ENCODE data around the gene EYS. TPM values are rescaled to one million over a fixed set of nuclear protein-coding genes. Genes with fewer than 3 reads are reported as not detected.

The EYS gene
- total RNA-seq, 1 donor from 2014 or later, result 2.1 TPM

- H3K4me1 ChIP-seq (ENCODE audit: control insufficient read depth in 3 of 3, insufficient read depth in 3 of 3, low read length in 3 of 3), result no peaks in the 10 kb centered on the region
- H3K27ac ChIP-seq (ENCODE audit: low read depth, low read length), result no peak overlapping the region
- no peaks in the 10 kb centered on the region for H3K36me3 ChIP-seq (ENCODE audit: control insufficient read depth in 3 of 3, insufficient read depth in 3 of 3, low read length in 3 of 3)
- no peaks in the 10 kb centered on the region for H3K27me3 ChIP-seq (ENCODE audit: control insufficient read depth in 3 of 3, insufficient read depth in 3 of 3, low read length in 3 of 3)
- H3K9ac ChIP-seq (ENCODE audit: low read depth in 1 of 3, low read length in 3 of 3), result no peak overlapping the region
- H3K4me3 ChIP-seq (ENCODE audit: low read length in 3 of 3), result no peak overlapping the region
- H3K9me3 ChIP-seq (ENCODE audit: control insufficient read depth in 3 of 3, low read length in 3 of 3), result no peaks in the 10 kb centered on the region
Measured at GRCh38 chr6:64914124-64914523, 792.9 kb downstream of the EYS start.

GRCh38 chr6:64912966-64913365 is 794.1 kb downstream of the EYS start:
- no peaks in the 10 kb centered on the region for H3K9me3 ChIP-seq (ENCODE audit: control insufficient read depth in 3 of 3, low read length in 3 of 3)
- H3K4me3 ChIP-seq (ENCODE audit: low read length in 3 of 3), result no peak overlapping the region
- H3K4me1 ChIP-seq (ENCODE audit: control insufficient read depth in 3 of 3, insufficient read depth in 3 of 3, low read length in 3 of 3), result no peaks in the 10 kb centered on the region
- no peak overlapping the region for H3K27ac ChIP-seq (ENCODE audit: low read depth, low read length)
- no peak overlapping the region for H3K9ac ChIP-seq (ENCODE audit: low read depth in 1 of 3, low read length in 3 of 3)
- no peaks in the 10 kb centered on the region for H3K27me3 ChIP-seq (ENCODE audit: control insufficient read depth in 3 of 3, insufficient read depth in 3 of 3, low read length in 3 of 3)
- H3K36me3 ChIP-seq (ENCODE audit: control insufficient read depth in 3 of 3, insufficient read depth in 3 of 3, low read length in 3 of 3), result no peaks in the 10 kb centered on the region

- H3K4me3 ChIP-seq (ENCODE audit: low read length in 3 of 3), result no peak overlapping the region
Measured at GRCh38 chr6:64908104-64908503, 798.9 kb downstream of the EYS start.

GRCh38 chr6:64904616-64905015 is 802.4 kb downstream of the EYS start:
- H3K4me3 ChIP-seq (ENCODE audit: low read length in 3 of 3), result no peak overlapping the region
- H3K9ac ChIP-seq (ENCODE audit: low read depth in 1 of 3, low read length in 3 of 3), result no peak overlapping the region
- no peaks in the 10 kb centered on the region for H3K4me1 ChIP-seq (ENCODE audit: control insufficient read depth in 3 of 3, insufficient read depth in 3 of 3, low read length in 3 of 3)
- H3K27ac ChIP-seq (ENCODE audit: low read depth, low read length), result no peak overlapping the region
- no peaks in the 10 kb centered on the region for H3K27me3 ChIP-seq (ENCODE audit: control insufficient read depth in 3 of 3, insufficient read depth in 3 of 3, low read length in 3 of 3)
- H3K9me3 ChIP-seq (ENCODE audit: control insufficient read depth in 3 of 3, low read length in 3 of 3), result no peaks in the 10 kb centered on the region
- no peaks in the 10 kb centered on the region for H3K36me3 ChIP-seq (ENCODE audit: control insufficient read depth in 3 of 3, insufficient read depth in 3 of 3, low read length in 3 of 3)

More at GRCh38 chr6:64908104-64908503, 798.9 kb downstream of the EYS start:
- H3K27ac ChIP-seq (ENCODE audit: low read depth, low read length), result no peak overlapping the region
- no peak overlapping the region for H3K9ac ChIP-seq (ENCODE audit: low read depth in 1 of 3, low read length in 3 of 3)
- no peaks in the 10 kb centered on the region for H3K9me3 ChIP-seq (ENCODE audit: control insufficient read depth in 3 of 3, low read length in 3 of 3)
- no peaks in the 10 kb centered on the region for H3K36me3 ChIP-seq (ENCODE audit: control insufficient read depth in 3 of 3, insufficient read depth in 3 of 3, low read length in 3 of 3)
- no peaks in the 10 kb centered on the region for H3K4me1 ChIP-seq (ENCODE audit: control insufficient read depth in 3 of 3, insufficient read depth in 3 of 3, low read length in 3 of 3)
- H3K27me3 ChIP-seq (ENCODE audit: control insufficient read depth in 3 of 3, insufficient read depth in 3 of 3, low read length in 3 of 3), result no peaks in the 10 kb centered on the region

- no peak overlapping the region for H3K4me3 ChIP-seq (ENCODE audit: low read length in 3 of 3)
- no peak overlapping the region for H3K27ac ChIP-seq (ENCODE audit: low read depth, low read length)
- no peaks in the 10 kb centered on the region for H3K36me3 ChIP-seq (ENCODE audit: control insufficient read depth in 3 of 3, insufficient read depth in 3 of 3, low read length in 3 of 3)
- H3K27me3 ChIP-seq (ENCODE audit: control insufficient read depth in 3 of 3, insufficient read depth in 3 of 3, low read length in 3 of 3), result no peaks in the 10 kb centered on the region
- H3K9ac ChIP-seq (ENCODE audit: low read depth in 1 of 3, low read length in 3 of 3), result no peak overlapping the region
- no peaks in the 10 kb centered on the region for H3K4me1 ChIP-seq (ENCODE audit: control insufficient read depth in 3 of 3, insufficient read depth in 3 of 3, low read length in 3 of 3)
- H3K9me3 ChIP-seq (ENCODE audit: control insufficient read depth in 3 of 3, low read length in 3 of 3), result no peaks in the 10 kb centered on the region
Measured at GRCh38 chr6:64902596-64902995, 804.4 kb downstream of the EYS start.

GRCh38 chr6:64896939-64897338 is 810.1 kb downstream of the EYS start:
- H3K9ac ChIP-seq (ENCODE audit: low read depth in 1 of 3, low read length in 3 of 3), result no peak overlapping the region
- H3K4me3 ChIP-seq (ENCODE audit: low read length in 3 of 3), result no peak overlapping the region
- no peaks in the 10 kb centered on the region for H3K9me3 ChIP-seq (ENCODE audit: control insufficient read depth in 3 of 3, low read length in 3 of 3)
- no peaks in the 10 kb centered on the region for H3K36me3 ChIP-seq (ENCODE audit: control insufficient read depth in 3 of 3, insufficient read depth in 3 of 3, low read length in 3 of 3)
- H3K27ac ChIP-seq (ENCODE audit: low read depth, low read length), result no peak overlapping the region
- no peaks in the 10 kb centered on the region for H3K4me1 ChIP-seq (ENCODE audit: control insufficient read depth in 3 of 3, insufficient read depth in 3 of 3, low read length in 3 of 3)
- no peaks in the 10 kb centered on the region for H3K27me3 ChIP-seq (ENCODE audit: control insufficient read depth in 3 of 3, insufficient read depth in 3 of 3, low read length in 3 of 3)

GRCh38 chr6:64895945-64896344 is 811.1 kb downstream of the EYS start:
- Histone ChIP-seq H3K9ac (ENCODE audit: low read depth in 1 of 3, low read length in 3 of 3) (no peak overlapping the region), H3K27me3 (ENCODE audit: control insufficient read depth in 3 of 3, insufficient read depth in 3 of 3, low read length in 3 of 3) (no peaks in the 10 kb centered on the region), H3K4me1 (ENCODE audit: control insufficient read depth in 3 of 3, insufficient read depth in 3 of 3, low read length in 3 of 3) (no peaks in the 10 kb centered on the region), H3K27ac (ENCODE audit: low read depth, low read length) (no peak overlapping the region), H3K4me3 (ENCODE audit: low read length in 3 of 3) (no peak overlapping the region), H3K36me3 (ENCODE audit: control insufficient read depth in 3 of 3, insufficient read depth in 3 of 3, low read length in 3 of 3) (no peaks in the 10 kb centered on the region), H3K9me3 (ENCODE audit: control insufficient read depth in 3 of 3, low read length in 3 of 3) (no peaks in the 10 kb centered on the region)

- H3K4me3 ChIP-seq (ENCODE audit: low read length in 3 of 3), result no peak overlapping the region
- H3K9me3 ChIP-seq (ENCODE audit: control insufficient read depth in 3 of 3, low read length in 3 of 3), result no peaks in the 10 kb centered on the region
- no peaks in the 10 kb centered on the region for H3K36me3 ChIP-seq (ENCODE audit: control insufficient read depth in 3 of 3, insufficient read depth in 3 of 3, low read length in 3 of 3)
- H3K4me1 ChIP-seq (ENCODE audit: control insufficient read depth in 3 of 3, insufficient read depth in 3 of 3, low read length in 3 of 3), result no peaks in the 10 kb centered on the region
- H3K9ac ChIP-seq (ENCODE audit: low read depth in 1 of 3, low read length in 3 of 3), result no peak overlapping the region
- H3K27ac ChIP-seq (ENCODE audit: low read depth, low read length), result no peak overlapping the region
- H3K27me3 ChIP-seq (ENCODE audit: control insufficient read depth in 3 of 3, insufficient read depth in 3 of 3, low read length in 3 of 3), result no peaks in the 10 kb centered on the region
Measured at GRCh38 chr6:64890609-64891008, 816.4 kb downstream of the EYS start.

- Histone ChIP-seq H3K9me3 (ENCODE audit: control insufficient read depth in 3 of 3, low read length in 3 of 3) (no peaks in the 10 kb centered on the region), H3K36me3 (ENCODE audit: control insufficient read depth in 3 of 3, insufficient read depth in 3 of 3, low read length in 3 of 3) (no peaks in the 10 kb centered on the region), H3K27me3 (ENCODE audit: control insufficient read depth in 3 of 3, insufficient read depth in 3 of 3, low read length in 3 of 3) (no peaks in the 10 kb centered on the region), H3K27ac (ENCODE audit: low read depth, low read length) (no peak overlapping the region), H3K9ac (ENCODE audit: low read depth in 1 of 3, low read length in 3 of 3) (no peak overlapping the region), H3K4me1 (ENCODE audit: control insufficient read depth in 3 of 3, insufficient read depth in 3 of 3, low read length in 3 of 3) (no peaks in the 10 kb centered on the region), H3K4me3 (ENCODE audit: low read length in 3 of 3) (no peak overlapping the region)
Measured at GRCh38 chr6:64889144-64889543, 817.9 kb downstream of the EYS start.

GRCh38 chr6:64874776-64875175 is 832.2 kb downstream of the EYS start:
- H3K36me3 ChIP-seq (ENCODE audit: control insufficient read depth in 3 of 3, insufficient read depth in 3 of 3, low read length in 3 of 3), result no peaks in the 10 kb centered on the region

GRCh38 chr6:64872633-64873032 is 834.4 kb downstream of the EYS start:
- H3K4me3 ChIP-seq (ENCODE audit: low read length in 3 of 3), result no peak overlapping the region
- H3K27ac ChIP-seq (ENCODE audit: low read depth, low read length), result no peak overlapping the region
- no peaks in the 10 kb centered on the region for H3K36me3 ChIP-seq (ENCODE audit: control insufficient read depth in 3 of 3, insufficient read depth in 3 of 3, low read length in 3 of 3)
- H3K27me3 ChIP-seq (ENCODE audit: control insufficient read depth in 3 of 3, insufficient read depth in 3 of 3, low read length in 3 of 3), result no peaks in the 10 kb centered on the region
- H3K9ac ChIP-seq (ENCODE audit: low read depth in 1 of 3, low read length in 3 of 3), result no peak overlapping the region
- no peaks in the 10 kb centered on the region for H3K4me1 ChIP-seq (ENCODE audit: control insufficient read depth in 3 of 3, insufficient read depth in 3 of 3, low read length in 3 of 3)
- no peaks in the 10 kb centered on the region for H3K9me3 ChIP-seq (ENCODE audit: control insufficient read depth in 3 of 3, low read length in 3 of 3)

More at GRCh38 chr6:64874776-64875175, 832.2 kb downstream of the EYS start:
- Histone ChIP-seq H3K9me3 (ENCODE audit: control insufficient read depth in 3 of 3, low read length in 3 of 3) (no peaks in the 10 kb centered on the region), H3K4me1 (ENCODE audit: control insufficient read depth in 3 of 3, insufficient read depth in 3 of 3, low read length in 3 of 3) (no peaks in the 10 kb centered on the region), H3K27me3 (ENCODE audit: control insufficient read depth in 3 of 3, insufficient read depth in 3 of 3, low read length in 3 of 3) (no peaks in the 10 kb centered on the region), H3K27ac (ENCODE audit: low read depth, low read length) (no peak overlapping the region), H3K9ac (ENCODE audit: low read depth in 1 of 3, low read length in 3 of 3) (no peak overlapping the region), H3K4me3 (ENCODE audit: low read length in 3 of 3) (no peak overlapping the region)

Measured in skeletal muscle tissue (tissue), 4 donors.